Ureter (tissue), 1 donor: ENCODE measurements around the gene MRPL34. TPM values are rescaled to one million over a fixed set of nuclear protein-coding genes. Genes with fewer than 3 reads are reported as not detected.
A peak's percentile ranks its signal among the peaks of the same experiment; 100 is the strongest.

Experiments used
- DNase-seq: peaks from one replicate; pipeline ENCODE4 v3.0.0-alpha.2; 2020; ENCODE audit warnings: low spot score
- total RNA-seq: library from RNA; stranded (reverse); gene quantifications from one replicate; pipeline ENCODE4 v1.2.4, GENCODE V29; 2023
- donor health status: DM: yes; HTN: yes; CAD: no.

MRPL34 gene
- total RNA-seq, 1 donor from 2014 or later: 48.5 TPM

- no peak for DNase-seq
These were observed 4.3 kb downstream of the MRPL34 start for GRCh38 chr19:17309965-17310461.

DNA sequence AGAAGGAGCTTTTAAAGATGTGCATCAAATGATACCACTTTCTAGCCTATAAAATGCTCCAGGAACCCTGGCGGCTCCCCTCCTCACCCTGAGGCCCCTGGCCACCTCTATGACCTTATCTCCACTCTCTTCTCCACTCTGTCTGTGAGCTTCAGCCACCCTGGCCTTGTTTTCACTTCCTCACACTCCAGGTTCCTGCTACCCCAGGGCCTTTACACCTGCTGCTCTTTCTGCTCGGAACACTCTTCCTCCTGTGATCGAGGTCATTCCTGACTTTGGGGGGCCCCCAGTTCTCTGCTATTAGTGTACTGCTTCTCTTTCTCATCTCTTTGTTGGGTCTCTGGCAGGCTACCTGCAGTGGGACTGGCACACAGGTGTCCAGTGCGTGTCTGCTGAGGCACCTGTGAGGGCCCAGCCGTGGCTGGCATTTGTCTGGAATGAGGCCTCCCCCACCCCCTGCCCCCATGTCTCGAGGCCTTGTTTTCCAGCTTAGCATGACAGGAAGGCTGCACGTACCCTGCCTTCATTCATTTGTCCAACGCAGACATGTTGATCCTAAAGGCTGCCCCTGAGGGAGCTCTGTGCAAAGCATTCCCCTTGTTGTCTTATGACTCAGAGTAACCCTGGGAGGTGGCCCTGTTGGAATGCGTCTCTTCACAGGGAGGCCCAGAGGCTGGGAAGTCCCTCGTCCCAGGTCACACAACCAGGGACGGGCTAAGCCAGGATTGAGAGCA, 6.0 kb downstream of the MRPL34 start:
- DNase-seq: no peak

DNA sequence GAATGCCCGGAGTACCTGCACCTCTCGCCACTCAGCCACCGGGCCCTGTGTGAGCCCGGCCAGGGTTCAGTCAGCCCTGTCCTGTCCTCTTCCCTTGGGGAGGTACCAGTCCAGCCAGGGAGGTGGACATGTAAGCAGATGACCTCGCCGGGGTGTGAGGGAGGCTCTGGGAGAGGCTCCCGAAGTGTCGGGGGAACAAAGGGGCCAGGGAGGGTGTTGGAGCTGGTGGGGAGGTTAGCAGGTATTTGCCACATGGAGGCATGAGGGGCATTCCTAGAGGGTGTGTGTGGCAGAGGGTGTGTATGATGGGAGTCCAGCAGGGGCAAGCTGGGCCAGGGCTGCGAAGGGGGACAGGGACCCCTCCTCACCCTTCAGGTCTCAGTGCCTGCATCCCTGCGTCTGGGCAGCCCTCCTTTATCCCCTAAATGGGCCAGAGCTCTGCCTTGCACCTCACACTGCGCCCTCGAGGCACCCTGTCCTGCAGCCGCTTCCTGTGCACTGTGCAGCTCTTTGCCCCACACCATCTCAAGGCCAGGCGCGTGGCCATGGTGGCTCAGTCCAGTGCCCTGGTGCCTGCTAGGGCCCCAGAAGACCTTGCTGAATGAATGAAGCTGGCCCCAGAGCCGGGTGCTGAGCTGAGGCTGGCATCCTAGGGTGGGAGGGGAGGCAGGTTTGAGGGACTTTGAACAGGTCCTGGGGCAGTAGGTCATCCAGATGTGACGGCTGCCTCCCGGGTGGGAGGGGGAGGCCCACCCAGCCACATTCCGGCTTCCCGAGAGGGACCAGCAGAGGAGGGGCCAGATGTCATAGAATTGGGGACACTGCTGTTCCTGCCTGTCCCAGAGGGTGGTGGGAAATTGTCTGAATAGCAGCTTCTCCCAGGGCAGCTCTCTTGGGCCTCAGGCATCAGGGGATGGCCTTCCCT, 6.8 kb downstream of the MRPL34 start:
- no peak for DNase-seq

GRCh38 chr19:17314007-17314593, 8.4 kb downstream of the MRPL34 start:
- DNase-seq: no peak

DNA sequence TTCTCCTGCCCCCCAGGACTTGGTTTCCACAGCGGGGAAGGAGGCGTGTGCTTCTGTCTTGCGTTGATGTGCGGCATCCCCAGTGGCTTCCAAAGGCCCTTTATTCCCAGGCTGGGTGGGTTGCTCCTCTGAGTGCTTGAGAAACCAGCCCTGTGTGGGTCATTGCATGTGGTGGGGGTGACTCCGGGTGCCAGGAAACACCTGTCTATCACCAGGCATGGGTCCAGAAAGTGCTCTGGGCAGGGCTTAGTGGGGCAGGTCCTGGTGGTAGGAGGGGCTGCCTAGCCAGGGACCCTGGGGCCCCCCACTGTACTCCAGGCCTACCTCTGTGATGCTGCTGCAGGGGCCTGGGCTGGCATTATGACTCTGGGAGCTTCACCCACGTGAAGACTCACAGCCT, 13.3 kb downstream of the MRPL34 start:
- DNase-seq: no peak

DNA sequence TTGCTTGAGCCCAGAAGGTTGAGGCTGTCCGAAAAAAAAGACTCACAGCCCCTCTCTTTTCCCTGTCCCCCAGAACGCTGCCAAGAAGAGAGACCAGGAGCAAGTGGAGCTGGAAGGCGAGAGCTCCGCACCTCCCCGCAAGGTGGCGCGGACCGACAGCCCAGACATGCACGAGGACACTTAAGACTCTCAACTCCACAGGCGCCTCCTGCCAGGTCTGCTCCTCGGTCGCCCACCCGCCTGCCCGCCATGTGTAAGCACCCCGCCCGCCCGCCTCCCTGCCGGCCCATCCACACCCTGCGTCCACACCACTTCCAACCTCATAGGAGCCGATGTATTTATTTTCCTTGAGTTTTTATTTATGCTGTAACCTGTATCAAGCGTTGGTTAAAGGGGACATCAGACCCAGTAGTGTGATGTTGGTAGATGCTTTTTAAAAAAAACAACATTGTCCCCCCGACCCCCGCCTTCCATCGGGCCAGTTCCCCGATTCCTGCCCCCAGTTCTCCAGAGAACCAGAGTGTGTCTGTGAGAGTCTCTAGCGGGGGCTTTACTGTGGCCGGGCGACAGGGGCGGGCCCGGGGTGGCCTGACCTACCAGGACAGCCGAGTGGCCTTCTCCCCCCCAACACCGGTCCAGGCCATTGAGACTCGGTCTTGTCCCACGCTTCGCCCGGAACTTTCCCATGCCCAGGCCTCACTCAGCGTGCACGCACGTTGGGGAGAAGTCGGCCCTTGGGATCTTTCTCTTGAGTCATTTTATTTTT, 14.0 kb downstream of the MRPL34 start:
- no peak for DNase-seq

DNA sequence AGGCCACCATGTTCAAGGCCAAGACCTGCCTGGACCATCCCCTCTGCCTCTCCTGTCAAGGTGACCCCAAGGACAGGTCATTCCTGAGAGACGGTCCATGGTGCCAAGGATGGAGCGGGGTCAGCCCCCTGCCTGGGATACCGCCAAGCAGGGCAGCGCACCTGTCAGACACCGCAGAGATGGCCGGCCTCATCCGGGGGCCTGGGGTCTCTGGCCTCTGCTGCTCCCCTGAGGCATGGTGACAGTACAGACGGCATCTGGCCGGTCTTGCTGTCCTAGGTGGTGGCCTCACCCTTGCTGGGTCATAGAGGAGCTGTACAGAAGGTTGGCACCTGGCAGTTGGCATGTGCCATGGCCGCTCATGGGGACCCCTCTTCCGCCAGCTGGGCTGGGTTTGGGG, 14.8 kb downstream of the MRPL34 start:
- DNase-seq: no peak

DNA sequence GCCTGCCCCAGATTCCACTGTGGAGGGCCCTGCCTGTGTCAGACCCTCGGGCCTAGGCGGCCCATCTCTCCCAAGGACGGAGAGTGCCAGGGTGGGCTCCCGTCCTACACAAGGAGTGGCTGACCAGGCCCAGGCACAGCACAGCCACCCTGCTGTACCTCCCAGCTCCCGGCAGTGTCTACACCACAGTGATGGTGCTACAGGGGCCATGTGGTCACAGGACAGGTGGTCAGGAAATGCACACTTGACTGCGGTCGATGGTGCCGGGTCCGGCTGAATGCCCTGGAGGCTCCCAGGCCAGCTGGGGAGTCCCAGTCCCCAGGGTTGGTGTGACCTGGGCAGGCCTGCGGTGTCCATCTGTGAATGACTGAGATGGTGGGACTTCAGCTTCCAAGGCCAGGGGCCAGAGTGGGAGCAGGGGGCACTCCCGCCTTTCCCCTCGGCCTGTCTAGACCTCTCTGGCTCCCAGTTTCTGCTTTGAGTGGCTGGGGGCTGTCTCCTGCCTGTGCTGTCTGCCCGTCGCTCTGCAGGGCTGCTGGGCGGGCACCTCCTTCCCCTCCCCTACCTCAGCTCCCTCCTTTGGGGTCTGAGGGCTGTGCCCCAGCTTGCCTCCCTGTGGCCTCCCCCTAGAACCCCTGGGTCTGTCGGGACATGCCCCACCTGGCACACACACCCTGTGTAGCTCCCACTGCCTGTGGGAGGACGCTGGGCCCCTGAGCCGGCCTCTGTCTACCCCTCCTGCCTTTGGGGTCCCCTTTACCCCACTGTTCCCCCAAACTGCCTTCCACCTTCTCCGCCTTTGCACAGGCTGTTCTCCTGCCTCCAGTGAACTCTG, 16.2 kb downstream of the MRPL34 start:
- DNase-seq: no peak

- no peak for DNase-seq
These were observed 17.2 kb downstream of the MRPL34 start for GRCh38 chr19:17322854-17323253.

DNA sequence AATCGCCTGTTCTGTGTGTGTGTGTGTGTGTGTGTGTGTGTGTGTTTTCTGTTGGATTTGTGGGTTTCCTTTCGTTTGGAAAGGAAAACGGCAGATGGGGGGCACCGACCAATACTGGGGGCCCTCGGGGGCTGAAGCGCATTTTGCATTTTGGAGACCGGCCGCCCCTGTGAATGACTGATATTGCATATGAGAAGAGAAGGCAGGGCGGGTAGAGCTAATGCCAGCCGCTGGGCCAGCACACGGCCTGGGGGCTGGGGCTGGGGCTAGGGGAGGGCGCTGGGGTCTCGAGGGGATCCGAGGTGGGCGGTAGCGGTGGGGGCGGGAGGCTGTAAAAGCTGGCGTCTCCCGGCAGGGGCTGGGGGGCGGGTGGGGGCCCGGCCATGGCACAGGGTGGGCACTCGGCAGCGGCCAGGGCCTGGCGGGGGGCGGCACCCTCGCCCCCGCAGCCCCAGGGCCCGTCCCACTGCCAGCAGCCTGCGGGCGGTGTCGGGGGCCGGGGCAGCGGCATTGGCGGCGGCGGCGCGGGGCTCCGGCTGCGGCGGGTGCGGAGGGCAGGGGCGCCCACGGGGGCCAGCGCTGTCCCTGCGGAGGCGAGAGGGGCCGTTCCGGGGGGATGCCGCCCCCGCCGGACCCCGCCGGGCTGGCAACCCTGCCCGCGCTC, 17.8 kb downstream of the MRPL34 start:
- DNase-seq: no peak

DNA sequence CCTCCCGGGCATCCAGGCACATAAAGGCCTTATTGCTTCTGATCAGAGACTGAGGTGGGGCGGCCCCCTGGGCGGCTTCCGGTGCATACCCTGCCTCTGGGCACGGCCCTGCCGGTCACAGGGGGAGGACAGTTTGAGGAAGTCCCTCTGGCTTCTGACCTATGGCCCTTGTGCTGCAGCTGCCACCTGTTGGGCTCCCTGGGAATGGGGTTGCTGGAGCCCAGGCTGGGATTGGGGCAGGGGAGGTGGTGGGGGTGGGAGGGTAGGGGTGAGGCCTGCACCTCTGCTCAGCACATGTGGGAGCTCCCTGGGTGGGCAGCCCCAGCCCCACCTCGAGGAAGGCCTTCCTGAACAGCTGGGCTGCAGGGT, 18.3 kb downstream of the MRPL34 start:
- DNase-seq: no peak

GRCh38 chr19:17324357-17325114, 18.9 kb downstream of the MRPL34 start:
- DNase-seq: no peak

GRCh38 chr19:17325133-17325532, 19.5 kb downstream of the MRPL34 start:
- DNase-seq: no peak

GRCh38 chr19:17325881-17326594, 20.4 kb downstream of the MRPL34 start:
- peak; percentile 79 for DNase-seq

GRCh38 chr19:17326595-17326966, 20.9 kb downstream of the MRPL34 start:
- DNase-seq: no peak

- no peak for DNase-seq
These were observed 21.5 kb downstream of the MRPL34 start for GRCh38 chr19:17327068-17327653.

DNA sequence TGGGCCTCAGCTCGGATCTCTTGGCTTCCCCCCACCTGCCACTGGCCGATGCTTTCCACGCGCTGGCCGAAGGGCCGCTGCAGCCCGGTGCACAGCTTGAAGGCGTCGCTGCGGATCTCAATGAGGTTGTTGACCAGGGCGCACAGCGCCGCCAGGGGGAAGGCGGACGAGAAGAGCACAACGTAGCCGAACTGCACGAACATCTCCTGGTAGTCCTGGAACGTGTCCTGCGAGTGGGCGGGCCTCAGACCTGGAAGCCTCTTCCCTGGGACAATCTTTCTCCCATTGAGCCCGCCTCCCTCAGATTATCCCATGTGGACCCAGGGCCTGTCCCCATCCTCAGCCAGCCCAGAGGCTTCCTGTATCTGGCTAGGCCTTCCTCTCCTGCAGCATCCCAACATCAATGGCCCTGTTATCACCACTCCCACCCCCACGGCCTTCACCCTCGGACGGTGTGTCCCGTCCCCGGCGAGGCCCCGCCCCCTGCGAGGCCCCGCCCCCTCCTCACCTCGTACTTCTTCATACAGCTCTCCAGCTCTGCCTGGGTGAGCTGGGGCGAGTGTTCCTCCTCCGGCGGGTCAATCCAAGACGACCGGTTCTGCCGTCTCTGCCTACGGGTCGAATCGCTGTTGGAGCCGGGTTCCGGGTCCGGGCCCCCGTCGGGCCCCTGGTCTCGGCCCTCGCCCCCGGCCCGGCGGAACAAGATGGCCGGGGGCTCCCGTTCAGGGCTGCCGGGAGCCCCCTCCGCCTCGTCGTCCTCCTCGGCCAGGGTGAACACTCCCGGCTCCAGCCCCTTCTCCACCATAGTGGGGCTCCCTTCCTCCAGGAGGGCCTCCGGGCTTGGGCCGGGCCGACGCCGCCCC, 22.2 kb downstream of the MRPL34 start:
- DNase-seq: peak; percentile 75
